GM12873 (cell line): ENCODE measurements around the gene BLMH.

ENCODE experiments used
- CTCF ChIP-seq: IDR thresholded peaks from 2 replicates; pipeline ENCODE4 v1.5.1; 2012; ENCODE audit warnings: low read depth, mild to moderate bottlenecking, moderate library complexity, low read length, control low read depth; ENCODE audit not compliant: insufficient read depth; ENCODE audit errors: missing control alignments

The BLMH gene

DNA sequence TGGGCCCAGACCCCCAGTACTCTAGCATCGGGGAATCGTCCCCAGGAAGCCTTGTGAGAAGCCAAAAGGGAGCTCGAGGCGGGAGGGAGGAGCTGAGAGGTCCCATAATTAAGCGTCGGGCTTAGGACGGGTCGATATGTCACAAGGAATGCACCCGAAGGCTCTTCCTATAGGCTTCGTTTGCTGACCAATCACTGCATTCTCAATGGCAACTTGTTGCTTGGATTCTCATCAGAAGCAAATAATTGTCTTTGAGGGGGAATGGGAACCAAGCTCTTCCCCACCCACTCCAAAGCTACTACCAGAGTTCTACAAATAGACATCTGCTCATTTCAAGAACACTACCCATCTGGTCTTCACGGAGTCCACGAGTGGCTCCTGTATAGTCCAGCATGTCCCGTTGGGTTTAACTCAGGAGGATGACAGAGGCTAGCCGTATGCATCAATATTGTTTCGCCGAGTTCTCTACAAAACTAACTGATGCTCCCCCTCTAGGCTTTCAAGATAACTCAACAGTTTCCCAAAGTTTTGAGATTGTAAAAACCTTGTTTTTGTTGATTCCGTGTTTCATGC, 628 bp upstream of the BLMH start:
- TF ChIP-seq CTCF: no peak

DNA sequence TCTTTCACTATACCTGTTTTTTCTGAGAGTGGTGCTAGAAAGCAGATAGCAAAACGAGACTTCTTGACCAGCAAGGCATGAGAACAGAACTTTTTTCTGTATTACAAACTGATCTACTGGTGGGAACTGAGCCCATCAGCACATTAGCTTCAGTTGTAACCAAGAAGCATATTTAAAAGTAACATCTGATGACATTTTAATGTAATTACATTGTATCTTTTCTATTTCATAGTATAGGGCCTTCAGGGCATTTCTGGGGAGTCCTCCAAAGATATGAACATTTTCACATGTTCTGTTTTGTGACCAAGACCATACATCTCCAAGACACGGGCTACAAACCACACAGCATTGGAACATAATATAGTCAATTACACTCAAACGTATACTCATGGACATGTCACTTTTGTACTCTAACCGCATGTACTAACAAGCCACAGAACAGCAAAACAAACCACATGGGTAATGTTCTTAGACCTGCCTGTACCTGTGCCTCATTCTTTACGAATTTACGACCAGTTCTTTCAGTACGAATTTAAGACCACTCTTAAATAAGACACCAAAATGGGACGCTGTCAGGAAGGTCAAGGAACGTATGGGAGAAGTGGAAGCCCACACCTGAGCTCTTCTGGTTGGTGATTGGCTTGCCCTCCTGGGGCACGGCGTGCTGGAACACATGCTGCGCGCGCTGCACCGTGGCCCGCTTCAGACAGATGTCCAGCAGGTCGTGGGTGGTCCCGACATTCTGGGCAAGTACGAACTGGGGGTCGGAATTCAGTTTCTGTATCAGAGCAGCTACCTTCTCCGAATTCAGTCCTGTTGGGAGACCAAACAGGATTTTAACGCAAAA, 825 bp downstream of the BLMH start:
- no peak for TF ChIP-seq CTCF

- no peak for TF ChIP-seq CTCF
These were observed 1.7 kb downstream of the BLMH start for GRCh38 chr17:30290077-30290476.

- TF ChIP-seq CTCF: no peak
These were observed 12.6 kb downstream of the BLMH start for GRCh38 chr17:30279156-30279555.

DNA sequence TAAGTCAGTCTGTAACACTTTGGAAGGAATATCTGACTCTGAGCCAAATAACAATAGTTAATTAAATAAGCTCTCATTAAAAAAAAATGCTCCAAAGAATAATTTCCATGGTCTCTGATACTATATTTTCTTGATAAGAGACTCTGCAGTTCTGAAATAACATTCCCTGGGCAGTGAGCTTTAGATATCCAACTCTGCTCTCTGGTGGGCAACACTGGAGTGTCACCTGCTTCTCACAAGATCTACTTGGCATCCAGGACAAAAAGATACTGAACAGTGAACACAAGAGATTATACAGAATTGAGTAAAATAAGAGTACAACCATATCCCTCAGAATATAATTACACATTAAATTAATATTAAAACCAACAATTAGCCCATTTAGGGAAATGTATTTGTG, 13.7 kb downstream of the BLMH start:
- peak; percentile 33 for TF ChIP-seq CTCF

- no peak for TF ChIP-seq CTCF
These were observed 15.8 kb downstream of the BLMH start for GRCh38 chr17:30275911-30276310.

GRCh38 chr17:30274887-30275286, 16.9 kb downstream of the BLMH start:
- no peak for TF ChIP-seq CTCF
